Gastroesophageal sphincter (tissue), 4 donors: ENCODE data around the gene PDE4B. TPM values are rescaled to one million over a fixed set of nuclear protein-coding genes. Genes with fewer than 3 reads are reported as not detected.

ENCODE experiments used
- ATAC-seq: fragments of 150-250 bp; one replicate; pipeline ENCODE4 v1.9.1; 2016; ENCODE audit warnings: mild to moderate bottlenecking, moderate library complexity
- H3K27ac ChIP-seq, 4 donors: fragments of 200-600 bp; sonication (generic) in 3 of 4; 1 replicate in 3 of 4; 2 replicates in 1 of 4; pipeline ENCODE4 v1.5.1; 2016 to 2019
- H3K27me3 ChIP-seq: fragments of 200-600 bp; sonication (generic); one replicate; pipeline ENCODE4 v1.5.1; 2019
- H3K36me3 ChIP-seq, 2 donors: fragments of 200-600 bp; sonication (generic); one replicate each; pipeline ENCODE4 v1.5.1; 2019; ENCODE audit warnings: control low read depth in 1 of 2
- H3K4me1 ChIP-seq, 3 donors: fragments of 200-600 bp; sonication (generic); 1 replicate in 2 of 3; 2 replicates in 1 of 3; pipeline ENCODE4 v1.5.1; 2016 to 2019; ENCODE audit warnings: control low read depth in 2 of 3
- H3K4me3 ChIP-seq, 2 donors: fragments of 200-600 bp; sonication (generic); one replicate each; pipeline ENCODE4 v1.5.1; 2019; ENCODE audit warnings: mild to moderate bottlenecking in 1 of 2, moderate library complexity in 1 of 2
- H3K9me3 ChIP-seq, 3 donors: fragments of 200-600 bp; sonication (generic); one replicate each; pipeline ENCODE4 v1.5.1; 2017 to 2019; ENCODE audit warnings: control low read depth in 2 of 3
- CTCF ChIP-seq, 4 experiments: fragments of 200-600 bp in 2 of 4; fragments of 450-650 bp in 2 of 4; sonication (generic) in 1 of 4; IDR thresholded peaks; one replicate each; pipeline ENCODE4 v1.5.1; 2017 to 2019; ENCODE audit warnings: antibody characterized with exemption in 4 of 4, mild to moderate bottlenecking in 2 of 4, moderate library complexity in 2 of 4
- EP300 ChIP-seq: sonication (generic); formaldehyde crosslinking; IDR thresholded peaks from one replicate; pipeline ENCODE4 v1.6.1; 2017; ENCODE audit warnings: antibody characterized with exemption, mild to moderate bottlenecking
- POLR2A ChIP-seq, 2 donors: fragments of 450-650 bp; IDR thresholded peaks; one replicate each; pipeline ENCODE4 v1.6.1; 2017; ENCODE audit warnings: antibody characterized with exemption in 2 of 2, mild to moderate bottlenecking in 2 of 2, moderate library complexity in 1 of 2
- POLR2AphosphoS5 ChIP-seq: sonication (generic); formaldehyde crosslinking; IDR thresholded peaks from one replicate; pipeline ENCODE4 v1.6.1; 2017; ENCODE audit warnings: antibody characterized with exemption
- WGBS, 2 donors: methylation state at CpG; one replicate each; pipeline ENCODE4 v1.1.5; 2018; ENCODE audit warnings: low coverage in 1 of 2; 5-methylcytosine and 5-hydroxymethylcytosine counted together
- total RNA-seq, 4 donors: library from RNA; depleted of rRNA; stranded (reverse); fragments of >200 nt; gene quantifications; one replicate each; pipeline ENCODE4 v1.1.0, GENCODE V29; 2016

PDE4B gene
- total RNA-seq, 4 donors from 2014 or later: 5.9 to 16.2 (median 8.8) TPM

- H3K27ac ChIP-seq: no peak overlapping the region
- H3K4me3 ChIP-seq: no peak overlapping the region
- no peaks in the 10 kb centered on the region for H3K27me3 ChIP-seq
- no peak for ATAC-seq
- no peaks in the 10 kb centered on the region for H3K36me3 ChIP-seq
- no peaks in the 10 kb centered on the region for H3K9me3 ChIP-seq
- TF ChIP-seq CTCF (IDR thresholded peaks at IDR 0.05): no peak
- no peak for TF ChIP-seq POLR2AphosphoS5
- no peak for TF ChIP-seq EP300
- TF ChIP-seq POLR2A (IDR thresholded peaks at IDR 0.05): no peak
- WGBS, 2 donors: 72 to 76% methylated on average over 3 of the region's 3 CpGs
- H3K4me1 ChIP-seq: no peaks in the 10 kb centered on the region
These were observed 220.7 kb downstream of the PDE4B start for GRCh38 chr1:66013371-66013770.

- no peak for TF ChIP-seq CTCF (IDR thresholded peaks at IDR 0.05)
- no peak for TF ChIP-seq POLR2AphosphoS5
- no peak for TF ChIP-seq POLR2A (IDR thresholded peaks at IDR 0.05)
- TF ChIP-seq EP300: no peak
- Histone ChIP-seq H3K4me1 (no peaks in the 10 kb centered on the region), H3K4me3 (no peak overlapping the region), H3K9me3 (no peaks in the 10 kb centered on the region), H3K27ac (no peak overlapping the region), H3K36me3 (no peaks in the 10 kb centered on the region), H3K27me3 (no peaks in the 10 kb centered on the region)
- no peak for ATAC-seq
- WGBS, 2 donors: 63 to 100% methylated on average over 1 to 2 of the region's 2 CpGs
These were observed 230.4 kb downstream of the PDE4B start for GRCh38 chr1:66022904-66023620.

DNA sequence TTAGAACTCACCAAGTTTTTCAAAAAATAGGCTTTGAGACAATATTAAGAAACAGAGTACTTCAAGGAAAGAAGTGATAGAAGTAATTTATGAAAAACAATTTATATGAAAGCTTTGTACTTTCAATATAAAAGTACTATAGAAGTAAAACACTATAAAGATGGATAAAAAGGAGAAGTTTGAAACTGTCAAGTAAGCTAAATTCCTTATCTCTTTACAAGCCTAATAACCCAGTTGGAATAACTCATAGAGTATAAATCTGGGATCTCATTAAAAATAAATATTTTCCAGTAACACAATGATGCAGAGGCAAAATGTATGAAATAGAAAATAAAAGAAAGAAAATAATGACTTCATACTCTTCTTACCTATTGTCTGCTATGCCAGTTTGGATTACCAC lies 232.5 kb downstream of the PDE4B start:
- Histone ChIP-seq H3K4me1 (no peaks in the 10 kb centered on the region), H3K4me3 (no peak overlapping the region), H3K9me3 (no peaks in the 10 kb centered on the region), H3K36me3 (no peaks in the 10 kb centered on the region), H3K27me3 (no peaks in the 10 kb centered on the region), H3K27ac (no peak overlapping the region)
- ATAC-seq: no peak
- TF ChIP-seq EP300 (no peak), CTCF (IDR thresholded peaks at IDR 0.05) (no peak), POLR2A (IDR thresholded peaks at IDR 0.05) (no peak), POLR2AphosphoS5 (no peak)

GRCh38 chr1:66028035-66028434 lies 235.3 kb downstream of the PDE4B start:
- no peaks in the 10 kb centered on the region for H3K4me1 ChIP-seq
- no peak for ATAC-seq
- no peaks in the 10 kb centered on the region for H3K27me3 ChIP-seq
- TF ChIP-seq POLR2AphosphoS5: no peak
- no peak for TF ChIP-seq POLR2A (IDR thresholded peaks at IDR 0.05)
- no peak for TF ChIP-seq EP300
- no peak for TF ChIP-seq CTCF (IDR thresholded peaks at IDR 0.05)
- no peak overlapping the region for H3K27ac ChIP-seq
- H3K9me3 ChIP-seq: no peaks in the 10 kb centered on the region
- 100% methylated on average over 3 of the region's 3 CpGs; no CpG with 5 or more reads in 1 of the 2 donors for WGBS, 2 donors
- no peak overlapping the region for H3K4me3 ChIP-seq
- no peaks in the 10 kb centered on the region for H3K36me3 ChIP-seq

DNA sequence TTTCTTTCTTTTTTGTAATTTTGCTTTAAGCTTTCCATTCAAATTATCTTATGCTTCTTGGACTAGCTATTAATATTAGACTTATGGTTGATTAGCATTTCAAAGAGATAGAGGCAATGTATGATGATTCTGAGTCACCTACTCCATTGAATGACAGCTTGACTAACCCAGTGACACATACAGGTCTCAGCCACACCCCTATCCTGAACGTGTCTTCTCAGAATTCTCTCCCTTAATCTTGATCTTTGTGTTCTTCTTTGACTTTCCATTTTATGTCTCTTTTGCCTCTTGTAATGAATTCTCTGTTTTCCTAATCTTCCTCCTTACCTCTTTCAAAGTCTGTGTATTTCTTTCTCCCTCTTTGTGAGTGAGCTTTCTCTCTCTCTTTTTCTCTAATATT lies 241.1 kb downstream of the PDE4B start:
- Histone ChIP-seq H3K4me1 (no peaks in the 10 kb centered on the region), H3K27me3 (no peaks in the 10 kb centered on the region)

More for the DNA sequence above, 241.1 kb downstream of the PDE4B start:
- Histone ChIP-seq H3K9me3 (no peaks in the 10 kb centered on the region), H3K36me3 (no peaks in the 10 kb centered on the region), H3K4me3 (no peak overlapping the region), H3K27ac (no peak overlapping the region)
- TF ChIP-seq CTCF (IDR thresholded peaks at IDR 0.05) (no peak), POLR2A (IDR thresholded peaks at IDR 0.05) (no peak), POLR2AphosphoS5 (no peak)
- 10 to 23% methylated on average over 1 of the region's 1 CpG for WGBS, 2 donors
- no peak for ATAC-seq
